ENCODE data around the gene DISP3. TPM values are rescaled to one million over a fixed set of nuclear protein-coding genes. Genes with fewer than 3 reads are reported as not detected.
A peak's percentile ranks its signal among the peaks of the same experiment; 100 is the strongest.

The DISP3 gene
- total RNA-seq, 1 donor from 2014 or later, result 0.30 TPM

DNA sequence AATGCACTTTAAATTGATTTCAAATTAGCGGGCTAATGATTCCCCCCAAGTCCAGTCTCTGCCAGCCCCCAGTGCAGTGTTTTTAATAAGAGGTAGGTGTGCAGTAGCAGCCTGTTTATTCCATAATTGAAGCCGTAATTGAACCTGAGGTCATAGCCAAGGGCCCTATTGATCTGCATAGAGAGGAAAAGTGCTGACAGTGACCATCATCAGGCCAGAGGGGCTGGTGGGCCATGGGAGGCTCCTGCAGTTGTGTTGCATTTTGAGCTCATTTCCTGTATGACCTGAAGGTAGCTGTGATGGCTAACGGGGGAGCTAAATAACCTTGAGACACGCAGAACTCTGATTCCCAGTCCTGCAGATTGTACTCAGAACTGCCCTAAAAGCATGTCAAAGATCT, 67.5 kb downstream of the DISP3 start:
- no peak for DNase-seq

DNA sequence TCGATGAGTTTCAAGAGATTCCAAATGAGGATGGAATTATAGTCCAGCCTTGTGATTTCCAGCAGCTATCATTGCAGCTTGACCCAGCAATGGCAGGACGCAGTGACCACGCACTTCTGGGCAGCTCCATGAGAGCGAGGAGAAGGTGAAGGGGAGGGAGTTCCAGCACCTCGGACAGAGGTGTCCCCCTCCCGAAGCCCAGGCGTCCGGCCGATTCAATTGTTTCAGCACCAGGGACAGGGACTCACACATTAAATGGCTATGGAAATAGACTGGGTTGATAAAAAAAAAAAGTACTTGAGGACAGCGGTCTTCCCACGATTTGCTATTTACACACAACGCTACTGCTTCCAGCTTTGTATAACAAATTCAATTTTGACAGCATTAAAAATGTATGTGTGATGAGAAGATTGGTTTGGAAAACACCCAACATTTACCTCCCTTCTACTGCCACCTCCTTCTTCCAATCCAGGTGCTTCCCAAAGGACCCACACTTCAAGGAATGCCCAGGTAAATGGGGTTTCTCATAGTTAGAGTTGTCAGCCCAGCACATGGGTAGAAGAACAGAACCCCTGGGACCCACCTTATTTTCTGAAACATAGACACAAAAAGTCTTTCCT, 71.8 kb downstream of the DISP3 start:
- peak; percentile 10 for DNase-seq

DNA sequence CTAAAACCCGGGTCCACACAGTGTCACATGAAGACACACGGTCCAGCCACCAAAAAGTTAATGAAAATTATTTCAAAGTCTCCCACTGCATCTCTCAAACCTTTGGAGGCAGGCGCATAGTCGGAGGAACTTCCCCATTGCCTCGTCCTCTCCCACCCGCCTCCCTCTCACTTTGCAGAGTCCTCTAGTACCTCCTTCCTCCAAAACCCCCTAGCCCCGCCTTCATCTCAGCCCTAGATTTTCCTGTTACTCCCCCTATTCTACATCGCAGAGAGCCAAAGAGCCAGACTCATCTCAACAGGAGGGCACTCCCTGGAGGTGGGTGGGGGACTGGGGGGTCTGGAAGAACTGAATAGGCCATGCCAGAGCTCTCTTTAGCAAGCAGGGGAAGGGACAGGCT, 79.3 kb downstream of the DISP3 start:
- DNase-seq, result no peak

DNA sequence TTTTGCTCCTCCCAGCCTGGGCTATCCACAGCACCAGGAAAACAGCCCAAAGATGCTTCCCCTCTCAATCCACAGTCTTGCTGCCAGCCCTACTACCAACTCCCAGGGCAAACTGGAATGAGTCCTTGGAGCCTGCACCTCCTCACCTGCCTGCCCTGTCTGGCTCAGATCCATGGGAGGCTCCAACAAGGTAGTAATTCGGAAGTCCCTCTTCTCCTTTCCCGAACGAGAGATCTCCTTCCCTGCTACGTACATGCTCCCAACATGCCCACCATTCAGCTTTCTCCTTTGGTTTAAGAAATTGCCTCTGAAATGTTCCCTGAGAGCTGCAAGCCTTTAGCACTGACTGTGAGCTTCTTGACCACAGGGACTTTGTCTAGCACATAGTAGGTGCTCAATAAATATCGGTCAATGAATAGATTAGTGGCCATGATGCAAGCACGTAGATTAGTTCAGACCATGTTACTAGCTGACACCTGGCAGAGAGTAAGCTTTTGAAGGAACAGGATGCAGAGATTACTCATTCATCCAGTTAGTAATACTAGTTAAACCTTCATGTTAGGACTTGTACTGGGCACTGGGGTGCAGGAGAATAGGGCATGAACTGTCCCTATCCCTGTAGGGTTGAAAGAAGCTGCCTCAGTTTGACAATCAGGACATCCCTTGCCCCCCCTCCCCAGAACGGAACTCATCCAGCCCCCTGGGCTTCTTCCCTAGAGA, 80.1 kb downstream of the DISP3 start:
- DNase-seq, result no peak

DNA sequence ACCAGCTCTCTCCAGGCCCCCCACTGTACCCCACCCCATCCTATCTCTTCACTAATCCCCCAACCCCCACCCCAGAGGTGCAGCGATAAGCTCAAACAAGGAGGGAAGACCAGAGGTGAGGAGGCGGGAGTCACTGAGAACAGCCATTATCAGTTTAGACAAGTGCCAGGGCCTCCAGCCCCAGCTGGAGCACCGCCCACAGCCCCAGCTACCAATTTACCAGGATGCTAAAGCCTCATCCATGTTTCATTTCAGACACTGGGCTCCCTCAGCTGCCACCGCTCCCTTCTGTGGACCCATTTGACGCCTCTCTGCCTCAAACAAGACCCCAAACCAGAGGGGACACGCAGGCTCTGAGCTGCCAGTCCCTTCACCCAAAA, 80.6 kb downstream of the DISP3 start:
- no peak for DNase-seq

DNA sequence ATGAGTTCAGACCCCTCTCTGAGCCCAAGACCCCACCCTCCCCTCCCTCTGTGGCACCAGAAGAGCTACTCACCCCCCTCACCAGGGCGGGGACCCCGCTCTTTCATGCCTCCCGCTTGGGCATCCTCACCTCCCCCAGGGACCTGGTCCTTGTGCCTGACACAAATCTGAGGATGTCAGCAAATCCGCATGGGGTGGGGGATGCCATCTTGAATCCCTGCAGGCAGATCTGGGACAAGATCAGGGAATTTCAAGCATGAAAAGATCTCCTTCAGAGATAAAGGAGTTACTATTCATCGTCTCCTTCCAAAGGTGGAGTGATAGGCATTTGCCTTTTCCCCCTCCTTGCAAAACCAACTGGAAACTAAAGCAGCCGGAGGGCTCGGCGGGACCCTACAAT, 81.1 kb downstream of the DISP3 start:
- DNase-seq, result no peak

DNA sequence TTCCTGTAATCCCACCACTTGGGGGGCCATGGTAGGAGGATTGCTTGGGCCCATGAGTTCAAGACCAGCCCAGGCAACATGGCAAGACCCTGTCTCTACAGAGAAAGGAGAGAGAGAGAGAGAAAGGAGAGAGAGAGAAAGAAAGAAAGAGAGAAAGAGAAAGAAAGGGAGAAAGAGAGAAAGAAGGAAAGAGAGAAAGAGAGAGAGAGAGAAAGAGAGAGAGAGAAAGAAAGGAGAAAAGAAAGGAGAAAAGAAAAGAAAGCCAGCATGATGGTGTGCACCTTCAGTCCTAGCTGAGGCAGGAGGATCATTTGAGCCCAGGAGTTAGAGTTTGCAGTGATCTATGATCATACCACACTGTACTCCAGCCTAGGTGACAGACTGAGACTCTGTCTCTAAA, 82.8 kb downstream of the DISP3 start:
- DNase-seq, result no peak

DNA sequence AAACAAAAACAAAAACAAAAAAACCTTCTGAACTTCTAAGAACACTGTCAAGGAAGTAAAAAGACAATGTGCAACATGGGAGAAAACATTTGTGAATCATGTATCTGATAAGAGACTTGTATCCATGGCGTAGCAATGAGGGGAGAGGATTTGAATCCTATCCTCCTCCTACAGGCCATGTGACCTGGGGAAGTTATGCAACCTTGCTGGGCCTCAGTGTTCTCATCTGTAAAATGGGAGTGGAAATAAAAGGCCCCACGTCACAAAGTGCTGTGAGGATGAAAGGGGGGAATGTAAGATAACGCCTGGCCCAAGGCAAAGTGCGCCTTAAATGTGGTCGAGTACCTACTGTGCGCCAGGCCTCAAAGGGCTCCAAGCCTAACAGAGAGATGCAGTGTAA, 83.7 kb downstream of the DISP3 start:
- DNase-seq, result no peak

DNA sequence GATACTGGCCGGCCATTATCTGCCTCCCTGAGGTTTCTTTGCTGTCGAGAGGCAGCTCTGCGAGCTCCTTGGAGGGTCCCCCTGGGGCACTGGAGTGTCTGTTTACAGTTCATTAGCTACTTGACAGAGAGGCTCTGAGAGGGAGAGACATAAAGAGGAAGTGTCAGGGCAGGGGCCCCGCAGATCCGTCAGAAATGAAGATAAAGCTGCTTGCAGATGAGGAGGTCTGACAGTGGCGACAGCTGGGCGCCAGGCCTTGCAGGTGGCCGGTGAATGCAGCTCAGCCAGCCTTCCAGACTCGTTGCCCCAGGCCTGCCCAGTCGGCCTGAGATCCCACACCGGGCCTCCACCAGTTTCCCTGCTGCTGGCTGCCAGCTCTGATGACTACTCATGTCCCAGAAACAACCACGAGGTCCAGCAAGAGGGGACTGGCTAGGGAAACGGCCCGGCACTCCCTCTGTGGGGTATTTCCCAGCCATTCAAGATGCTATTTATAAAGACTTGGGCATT, 84.7 kb downstream of the DISP3 start:
- no peak for DNase-seq

DNA sequence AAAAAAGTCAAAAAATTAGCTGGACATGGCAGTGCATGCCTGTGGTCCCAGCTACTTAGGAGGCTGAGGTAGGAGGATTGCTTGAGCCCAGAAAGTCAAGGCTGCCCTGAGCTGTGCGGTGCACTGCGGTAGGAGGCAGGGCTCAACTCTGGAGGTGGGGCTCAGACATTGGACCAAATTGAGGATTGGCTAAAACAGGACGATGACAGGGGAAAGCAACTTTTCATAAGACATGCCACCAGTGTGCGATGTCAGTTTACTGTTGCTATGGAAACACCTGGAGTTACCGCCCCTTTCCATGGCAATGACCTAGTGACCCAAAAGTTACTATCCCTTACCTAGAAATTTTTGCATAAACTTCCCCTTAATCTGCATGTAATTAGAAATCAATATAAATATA, 85.3 kb downstream of the DISP3 start:
- no peak for DNase-seq

DNA sequence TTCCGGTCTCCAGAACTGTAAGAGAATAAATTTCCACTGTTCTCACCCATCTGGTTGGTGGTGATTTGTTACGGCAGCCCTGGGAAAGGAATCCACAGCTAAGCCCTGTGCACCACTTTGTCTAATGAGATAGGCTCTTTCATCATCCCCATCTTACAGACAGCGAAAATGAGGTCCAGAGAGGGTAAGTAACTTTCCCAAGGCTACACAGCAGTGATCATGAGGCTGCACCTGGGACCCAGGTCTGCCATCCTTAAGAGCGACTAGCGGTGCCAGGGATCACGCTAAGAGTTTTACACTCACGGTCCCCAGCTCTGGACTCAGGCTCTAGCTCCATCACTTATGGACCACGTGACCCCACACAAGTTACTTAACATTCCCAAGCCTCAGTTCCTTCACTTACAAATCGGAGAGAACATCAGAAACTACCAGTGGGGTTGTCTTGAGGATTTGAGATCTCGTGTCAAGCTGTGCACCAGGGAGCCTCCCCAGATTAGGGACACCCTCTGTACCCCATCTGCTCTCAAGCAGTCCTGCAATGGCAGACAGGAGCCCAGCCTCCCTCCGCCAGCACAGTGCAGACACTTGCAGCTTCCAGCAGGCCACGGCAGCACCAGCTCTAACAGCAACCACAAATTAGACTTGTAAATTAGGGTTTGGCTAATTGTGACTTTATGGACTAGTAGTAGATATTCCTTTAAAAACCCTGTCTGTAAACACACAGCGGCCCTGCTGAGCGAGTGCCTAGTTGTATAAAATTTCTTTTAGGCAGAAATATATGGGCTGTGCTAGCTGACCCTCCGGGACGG, 87.3 kb downstream of the DISP3 start:
- no peak for DNase-seq

DNA sequence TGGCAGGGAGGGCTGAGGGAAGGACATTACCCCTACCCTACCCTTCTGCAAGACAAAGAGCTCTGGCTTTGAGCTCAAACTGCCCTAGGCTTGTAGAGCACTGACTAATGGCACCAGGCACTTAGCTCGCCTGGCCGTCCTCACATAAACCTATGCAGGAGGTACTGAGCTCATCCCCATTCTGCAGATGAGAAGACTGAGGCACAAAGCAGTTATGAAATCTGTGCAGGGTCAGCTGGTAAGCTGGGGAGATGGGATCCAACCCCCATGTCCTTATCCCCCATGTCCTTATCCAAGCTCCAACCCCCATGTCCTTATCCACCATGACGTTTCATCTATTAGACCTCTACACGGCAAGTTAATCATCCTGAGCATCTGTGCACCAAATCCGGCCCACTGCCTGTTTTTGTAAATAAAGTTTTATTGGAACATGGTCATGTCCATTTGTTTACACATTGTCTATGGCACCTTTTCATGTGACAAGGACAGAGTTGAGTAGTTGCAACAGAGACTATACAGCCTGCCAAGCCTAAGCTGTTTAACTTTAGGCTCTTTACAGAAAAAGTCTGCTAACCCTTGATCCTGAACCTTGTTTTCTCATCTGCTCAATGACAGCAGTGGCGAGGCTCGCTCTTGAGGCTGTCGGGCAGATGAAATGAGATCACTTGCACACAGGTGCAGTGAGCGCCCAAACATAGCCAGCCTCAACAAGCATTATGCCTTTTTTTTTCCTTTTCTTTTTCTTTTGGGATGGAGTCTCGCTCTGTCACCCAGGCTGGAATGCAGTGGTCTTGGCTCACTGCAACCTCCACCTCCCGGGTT, 88.5 kb downstream of the DISP3 start:
- no peak for DNase-seq

DNA sequence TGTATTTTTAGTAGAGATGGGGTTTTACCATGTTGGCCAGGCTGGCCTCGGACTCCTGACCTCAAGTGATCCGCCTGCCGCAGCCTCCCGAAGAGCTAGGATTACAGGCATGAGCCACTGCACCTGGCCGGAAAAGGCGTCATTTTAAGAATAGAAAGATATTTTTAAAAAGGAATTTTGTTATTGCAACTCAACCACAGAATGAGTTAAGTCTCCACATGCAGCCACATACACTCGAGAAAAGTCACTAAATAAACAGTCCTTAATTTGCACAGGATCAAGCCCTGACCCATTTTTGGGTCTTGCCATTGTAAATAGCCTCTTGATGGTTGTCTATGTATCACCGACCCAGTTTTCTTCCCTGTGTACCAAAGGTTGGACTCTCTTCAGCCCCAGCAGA, 89.7 kb downstream of the DISP3 start:
- no peak for DNase-seq

DNA sequence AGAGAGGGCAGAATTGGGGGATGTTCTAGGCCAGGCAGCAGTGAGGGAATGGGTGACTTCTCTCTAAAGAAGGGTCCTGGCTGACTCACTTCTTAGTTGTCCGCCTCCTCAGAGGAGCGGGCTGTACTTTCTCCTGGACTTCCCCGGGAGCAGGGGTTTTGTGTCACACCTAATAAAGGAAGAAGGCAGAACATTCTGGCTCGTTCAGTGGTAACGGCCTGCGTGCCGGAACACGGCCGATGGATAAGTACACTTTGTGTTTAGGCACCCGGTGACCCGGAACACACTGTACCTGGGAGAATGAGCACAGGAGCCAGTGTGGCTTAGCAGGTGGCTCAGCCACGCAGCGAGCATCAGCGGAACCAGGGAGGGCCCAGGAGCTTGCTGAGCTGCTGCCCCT, 90.6 kb downstream of the DISP3 start:
- no peak for DNase-seq

DNA sequence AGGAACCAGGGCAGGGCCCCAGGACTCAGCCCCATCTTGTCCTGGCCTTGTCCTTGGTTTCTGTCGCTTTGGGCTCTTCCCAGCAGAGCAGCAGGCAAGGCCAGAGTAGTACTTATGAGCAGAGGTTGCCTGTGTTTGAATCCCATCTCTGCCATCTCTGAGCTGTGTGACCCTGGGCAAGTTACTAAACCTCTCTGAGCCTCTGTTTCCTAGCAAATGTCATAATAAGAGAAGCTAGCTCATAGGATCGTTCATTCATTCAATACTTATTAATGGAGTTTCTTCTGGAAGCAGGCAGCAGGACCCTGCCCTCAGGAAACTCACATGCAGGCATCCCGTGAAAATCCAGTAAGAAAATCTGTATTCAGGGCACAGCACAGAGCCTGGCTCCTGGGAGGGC, 91.0 kb downstream of the DISP3 start:
- DNase-seq, result no peak

DNA sequence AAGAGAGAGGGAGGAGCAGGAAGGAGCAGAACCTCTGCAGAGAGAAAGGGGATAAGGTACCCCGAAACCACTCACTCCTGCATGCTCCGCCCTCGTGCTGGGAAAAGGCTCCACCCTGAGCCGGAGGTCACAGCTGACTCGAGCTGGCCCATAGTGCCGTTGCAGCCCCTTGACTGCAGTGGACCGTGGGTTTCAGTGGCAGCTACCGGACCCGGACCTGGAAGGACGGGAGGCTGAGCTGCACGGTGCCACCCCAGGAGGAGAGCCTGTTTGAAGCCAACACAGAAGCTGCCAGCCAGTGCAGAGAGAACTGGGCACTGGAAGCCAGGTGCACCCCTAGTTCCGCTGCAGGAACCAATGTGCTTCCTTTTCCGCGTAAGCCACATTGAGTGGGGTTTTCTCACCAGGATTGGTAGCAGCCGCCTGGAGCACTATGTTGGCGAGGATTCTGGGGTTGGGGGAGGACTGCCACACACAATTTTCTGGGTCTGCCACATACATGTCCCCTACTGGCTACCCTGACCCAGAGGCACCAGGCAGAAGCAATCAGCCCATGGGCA, 91.9 kb downstream of the DISP3 start:
- DNase-seq, result no peak

DNA sequence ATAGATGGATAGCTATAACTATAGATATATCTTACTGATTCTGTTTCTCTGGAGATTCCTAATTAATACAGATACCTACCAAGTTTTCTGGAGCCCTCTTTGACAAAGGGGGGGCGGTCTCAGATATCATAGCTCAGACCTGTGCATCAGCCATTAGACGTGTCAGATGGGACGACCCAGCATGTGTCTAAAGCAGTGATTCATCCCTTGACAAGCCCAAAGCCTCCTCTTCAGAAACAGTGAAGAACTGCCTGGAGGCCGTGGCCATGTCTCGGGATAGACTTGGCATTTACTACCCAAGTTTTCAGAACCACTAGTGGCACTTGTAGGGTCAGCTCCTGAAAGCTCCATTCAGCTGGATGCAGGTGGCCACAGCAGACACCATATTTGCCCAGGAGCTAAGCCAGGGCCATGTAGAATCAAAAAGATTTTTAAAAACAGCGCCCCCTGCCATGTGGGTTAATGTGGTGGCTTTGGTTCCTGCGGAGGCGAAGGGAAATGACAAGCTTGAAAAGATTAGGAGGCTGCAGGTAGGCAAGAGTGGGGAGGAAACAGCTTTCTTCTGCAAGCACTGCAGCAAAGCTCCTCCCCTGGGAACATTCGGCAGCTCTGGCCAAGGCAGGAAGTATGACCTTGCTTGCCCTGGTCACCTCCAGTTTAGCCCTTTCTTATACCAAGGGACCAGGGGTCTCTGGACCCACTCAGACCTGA, 93.1 kb downstream of the DISP3 start:
- DNase-seq, result no peak

DNA sequence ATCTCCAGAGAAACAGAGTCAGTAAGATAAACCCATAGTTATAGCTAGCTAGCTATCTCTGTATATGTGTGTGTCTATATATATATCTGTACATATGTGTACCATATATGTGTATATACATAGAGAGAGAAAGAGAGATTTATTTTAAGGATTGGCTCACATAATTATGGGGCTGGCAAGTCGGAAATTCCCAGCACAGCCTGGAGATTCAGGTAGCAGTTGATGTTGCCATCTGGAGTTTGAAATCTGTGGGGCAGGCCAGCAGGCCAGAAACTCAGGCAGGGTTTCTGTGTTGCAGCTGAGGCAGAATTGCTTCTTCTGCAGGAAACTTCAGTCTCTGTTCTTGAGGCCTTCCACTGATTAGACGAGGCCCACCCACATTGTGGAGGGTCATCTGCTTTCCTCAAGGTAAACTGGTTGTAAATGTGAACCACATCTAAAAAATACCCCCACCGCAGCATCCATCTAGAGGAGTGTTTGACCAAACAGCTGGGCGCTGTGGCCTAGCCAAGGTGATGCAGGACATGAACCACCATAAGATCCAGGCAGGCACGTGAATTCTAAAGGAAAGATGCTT, 94.2 kb downstream of the DISP3 start:
- DNase-seq, result no peak

DNA sequence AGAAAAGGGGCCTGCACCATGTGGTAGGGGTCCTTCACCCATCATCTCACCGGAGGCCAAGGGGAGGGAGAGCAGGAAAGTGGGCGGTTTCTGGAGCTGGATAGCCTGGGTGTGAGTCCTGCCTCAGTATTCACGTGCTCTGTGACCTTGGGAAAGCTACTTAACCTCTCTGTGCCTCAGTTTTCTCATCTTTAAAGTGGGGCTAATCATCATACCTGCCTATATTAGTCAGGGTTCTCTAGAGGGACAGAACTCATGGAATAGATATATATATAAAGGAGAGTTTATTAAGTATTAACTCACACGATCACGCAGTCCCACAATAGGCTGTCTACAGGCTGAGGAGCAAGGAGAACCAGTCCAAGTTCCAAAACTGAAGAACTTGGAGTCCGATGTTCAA, 96.6 kb downstream of the DISP3 start:
- no peak for DNase-seq

DNA sequence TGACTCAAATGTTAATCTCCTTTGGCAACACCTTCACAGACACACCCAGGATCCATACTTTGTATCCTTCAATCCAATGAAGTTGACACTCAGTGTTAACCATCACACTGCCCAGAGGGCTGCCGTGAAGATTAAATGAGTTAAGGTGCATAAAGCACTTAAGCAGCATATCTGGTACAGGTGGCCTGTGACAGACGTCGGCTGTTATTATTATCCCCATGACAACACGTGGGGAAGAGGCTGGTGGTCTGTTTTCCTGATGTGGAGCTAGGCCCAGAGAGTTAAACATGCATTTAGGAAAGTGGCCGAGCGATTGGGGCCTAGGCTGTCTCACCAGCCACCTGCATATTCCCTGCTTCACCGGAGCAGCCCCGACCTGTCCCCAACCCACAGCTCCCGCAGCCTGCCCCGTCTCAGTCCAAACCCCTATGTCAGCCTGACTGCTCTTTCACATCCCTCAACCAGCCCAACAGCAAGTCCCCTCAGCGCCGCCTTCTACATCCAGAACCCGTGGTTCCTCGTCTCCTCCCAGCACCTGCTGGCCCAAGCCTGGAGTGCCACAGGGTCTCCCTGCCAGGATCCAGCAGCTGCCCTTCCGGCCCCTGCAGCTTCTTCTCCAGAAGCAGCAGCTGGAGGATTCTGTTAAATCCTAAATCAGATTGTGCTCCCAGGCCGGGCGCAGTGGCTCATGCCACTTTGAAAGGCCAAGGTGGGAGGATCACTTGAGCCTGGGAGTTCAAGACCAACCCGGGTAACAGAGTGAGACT, 97.3 kb downstream of the DISP3 start:
- no peak for DNase-seq

Data from skin of body (tissue), 2 donors.